GM18951 (cell line): ENCODE data around the gene PCBD1.
"Not testable (repeated sequence)": the region's sequence is repeated elsewhere in the genome, so short reads cannot be mapped to it uniquely, and the experiment has no call there.

Experiments
- POLR2A ChIP-seq: IDR thresholded peaks from 4 replicates; pipeline ENCODE4 v1.6.1; 2011; ENCODE audit warnings: mild to moderate bottlenecking; ENCODE audit not compliant: insufficient read length, insufficient read depth; ENCODE audit errors: extremely low read depth
- in situ Hi-C: fragments of 300-500 bp; cut with MboI; formaldehyde crosslinking; loops from one replicate; pipeline ENCODE4 v1.12.0; 2022; ENCODE audit warnings: low sequenced_read_pairs, mixed read lengths, inconsistent platforms; ENCODE audit not compliant: unreplicated experiment

PCBD1 gene

DNA sequence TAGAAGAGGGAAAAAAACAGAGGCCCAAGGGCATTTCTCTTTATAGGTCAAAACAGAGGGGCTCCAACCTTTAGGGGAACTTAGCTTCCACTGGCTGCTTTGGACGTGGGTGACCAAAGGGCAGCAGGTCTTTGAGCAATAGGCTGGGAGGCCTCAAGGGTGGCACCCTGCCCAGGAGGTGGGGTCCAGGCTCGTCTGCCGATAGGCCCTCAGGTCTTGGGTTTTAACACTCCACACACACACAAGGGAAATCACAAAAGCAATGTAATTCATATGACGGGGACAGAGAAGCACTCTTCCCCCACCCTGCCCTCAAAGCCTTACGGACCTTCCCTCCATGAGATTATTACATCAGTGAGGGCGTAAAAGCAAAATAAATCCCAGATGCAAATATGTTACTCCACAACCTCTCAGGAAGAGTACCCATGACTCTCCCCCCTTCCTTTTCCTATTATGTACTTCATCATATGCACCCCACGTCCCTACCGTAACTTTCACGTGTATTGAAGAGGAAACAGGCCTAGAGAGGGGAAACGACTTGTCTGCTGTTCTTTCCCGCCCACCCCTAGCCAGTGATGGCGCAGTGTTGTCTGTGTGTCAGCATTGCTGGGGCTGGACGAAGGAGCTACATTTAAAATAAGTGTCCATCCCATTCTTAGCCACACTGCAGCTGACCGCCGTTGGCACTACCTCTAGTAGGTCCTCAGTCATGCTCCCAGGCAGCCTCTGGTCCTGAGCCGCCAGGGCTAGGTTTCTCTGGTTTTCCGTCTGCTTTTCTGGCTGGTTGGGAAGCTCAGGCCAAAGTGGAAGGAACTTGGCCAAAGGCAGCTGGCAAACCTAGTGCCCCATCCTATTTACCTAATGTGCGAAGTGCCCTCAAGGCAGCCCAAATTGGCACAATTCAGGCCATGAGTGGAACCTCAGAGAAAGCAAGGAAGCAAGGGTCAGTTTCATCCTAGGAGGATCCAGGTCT is 2.1 kb downstream of the PCBD1 start:
- TF ChIP-seq POLR2A, result no peak
- in situ Hi-C loops, result no loop called here

DNA sequence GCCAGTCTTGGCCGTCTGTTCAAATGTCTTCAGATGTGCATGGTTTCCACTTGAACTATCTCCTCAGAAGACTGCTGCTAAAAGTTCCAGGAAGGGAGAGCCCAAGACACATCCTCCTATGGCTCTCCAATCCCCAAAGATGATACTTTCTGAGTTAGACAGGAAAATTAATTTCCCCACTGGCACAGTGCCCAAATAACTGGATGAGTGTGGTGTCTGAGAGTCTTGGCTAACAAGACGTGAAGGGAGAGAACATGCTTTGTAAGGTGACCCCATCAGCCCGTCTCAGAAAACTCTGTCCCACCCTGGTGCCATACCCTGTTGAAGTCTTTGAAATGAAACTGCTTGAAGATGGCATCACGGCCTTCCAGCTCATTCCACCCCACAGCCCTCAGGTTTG is 2.9 kb downstream of the PCBD1 start:
- TF ChIP-seq POLR2A, result no peak
- in situ Hi-C loops, result no loop called here

DNA sequence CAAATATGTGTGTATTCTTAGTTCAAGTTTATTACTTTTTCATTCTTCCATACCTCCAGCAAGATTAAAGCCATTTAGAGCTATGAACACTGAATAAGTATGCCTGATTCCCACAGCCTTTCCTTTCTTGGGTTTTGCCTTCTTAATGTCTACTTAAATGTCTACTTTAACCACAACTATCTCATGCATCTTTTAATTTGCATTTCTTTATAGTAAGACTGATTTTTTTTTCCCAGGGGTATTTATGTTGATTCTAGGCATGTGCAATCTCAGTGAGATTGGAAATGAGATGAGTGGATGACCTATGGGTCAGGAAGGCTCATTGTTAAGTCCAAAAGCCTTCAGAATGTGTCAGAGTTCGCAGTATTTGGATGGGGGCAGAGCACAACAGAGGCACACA is 3.6 kb downstream of the PCBD1 start:
- in situ Hi-C loops, result no loop called here
- TF ChIP-seq POLR2A, result no peak

DNA sequence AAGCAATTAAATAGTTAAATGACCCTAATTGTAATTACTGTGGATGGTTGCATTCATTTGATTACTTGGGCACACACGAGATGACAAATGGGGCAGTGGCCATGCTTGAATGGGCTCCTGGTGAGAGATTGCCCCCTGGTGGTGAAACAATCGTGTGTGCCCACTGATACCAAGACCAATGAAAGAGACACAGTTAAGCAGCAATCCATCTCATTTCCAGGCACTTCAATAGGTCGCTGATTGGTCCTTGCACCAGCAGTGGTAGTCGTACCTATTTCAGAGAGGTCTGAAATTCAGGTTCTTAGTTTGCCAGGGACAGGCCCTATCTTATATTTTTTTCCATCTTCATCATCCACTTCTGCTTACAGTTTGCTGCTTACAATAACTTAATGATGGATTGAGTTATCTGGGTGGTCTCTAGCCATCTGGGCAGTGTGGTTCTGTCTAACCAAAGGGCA is 8.3 kb downstream of the PCBD1 start:
- no peak for TF ChIP-seq POLR2A
- in situ Hi-C loops, result no loop called here

DNA sequence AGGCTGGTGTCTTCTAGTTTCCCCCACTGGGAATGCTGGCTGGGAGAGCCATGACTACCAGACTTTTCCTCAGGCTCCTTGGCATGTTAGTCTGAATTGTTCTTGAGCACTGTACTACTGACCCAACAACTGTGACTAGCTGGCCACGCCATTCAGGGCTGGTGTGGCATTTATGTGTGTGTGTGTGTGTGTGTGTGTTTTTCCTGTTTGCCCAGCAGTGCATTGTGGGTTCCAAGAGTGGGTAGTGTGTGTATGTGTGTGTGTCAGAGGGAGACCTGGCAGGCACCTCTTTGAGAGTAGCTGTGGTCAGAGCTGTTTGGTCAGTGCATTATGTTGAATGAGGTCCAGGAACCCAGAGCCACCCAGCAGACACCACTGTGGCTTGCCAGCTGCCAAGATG is 9.2 kb downstream of the PCBD1 start:
- in situ Hi-C loops, result no loop called here
- no peak for TF ChIP-seq POLR2A

DNA sequence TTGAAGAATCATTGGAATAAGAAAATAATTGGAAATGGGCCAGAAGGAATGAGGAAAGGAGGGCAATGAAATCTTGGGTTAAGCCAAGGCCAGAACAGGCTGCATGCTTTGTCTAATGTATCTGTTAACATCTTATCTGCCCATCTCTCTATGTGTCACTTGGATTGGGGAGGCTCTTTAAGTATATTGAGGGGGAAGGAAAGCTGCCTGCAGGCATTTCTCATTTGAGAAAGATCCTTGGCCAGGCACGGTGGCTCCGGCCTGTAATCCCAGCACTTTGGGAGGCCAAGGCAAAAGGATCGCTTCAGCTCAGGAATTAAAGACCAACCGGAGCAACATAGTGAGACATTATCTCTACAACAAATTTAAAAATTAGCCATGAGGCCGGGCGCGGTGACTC is 14.3 kb downstream of the PCBD1 start:
- no peak for TF ChIP-seq POLR2A
- in situ Hi-C loops, result loop anchor here (5.0 kb wide), 1 partner anchor 322 kb away; no protein-coding TSS in a partner anchor

DNA sequence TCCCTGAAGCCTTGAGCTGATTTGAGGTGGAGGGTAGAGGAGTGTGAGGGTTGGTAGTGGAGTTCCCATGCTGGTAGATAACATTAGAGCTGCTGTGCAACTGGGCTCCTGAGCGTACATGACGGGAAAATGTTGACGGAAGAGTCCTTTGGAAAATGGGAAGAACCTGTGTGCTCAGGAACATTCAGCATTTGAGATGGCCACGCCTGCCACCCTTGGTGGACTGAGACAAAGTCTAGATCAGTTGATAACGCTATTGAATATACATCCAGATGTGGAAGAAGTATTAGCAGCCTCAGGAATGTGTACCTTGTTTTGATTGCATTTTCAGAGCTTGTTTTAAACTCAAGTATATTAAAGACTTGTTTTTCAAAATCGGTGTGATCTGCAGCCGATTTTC is 16.1 kb downstream of the PCBD1 start:
- TF ChIP-seq POLR2A, result no peak
- in situ Hi-C loops, result loop anchor here (5.0 kb wide), 1 partner anchor 320 kb away; no protein-coding TSS in a partner anchor

DNA sequence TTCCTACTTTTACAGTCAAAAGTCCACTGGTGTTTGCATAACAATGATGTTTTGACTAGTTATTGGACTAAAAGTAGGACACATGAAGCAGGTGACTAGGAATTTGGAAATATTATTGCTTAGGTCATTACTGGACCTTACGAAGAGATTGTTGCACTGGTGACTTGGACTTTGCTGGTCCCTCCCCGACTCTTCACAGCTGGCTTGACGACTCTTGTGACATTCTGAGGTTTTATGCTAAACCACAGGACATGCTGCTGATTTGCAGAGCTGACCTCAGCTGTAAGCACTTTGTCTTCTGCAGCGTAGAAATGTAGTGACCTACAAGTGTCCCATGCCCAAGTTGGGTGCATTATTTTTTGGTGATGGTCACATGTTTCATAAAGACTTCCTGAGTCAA is 21.9 kb downstream of the PCBD1 start:
- in situ Hi-C loops, result no loop called here
- no peak for TF ChIP-seq POLR2A

DNA sequence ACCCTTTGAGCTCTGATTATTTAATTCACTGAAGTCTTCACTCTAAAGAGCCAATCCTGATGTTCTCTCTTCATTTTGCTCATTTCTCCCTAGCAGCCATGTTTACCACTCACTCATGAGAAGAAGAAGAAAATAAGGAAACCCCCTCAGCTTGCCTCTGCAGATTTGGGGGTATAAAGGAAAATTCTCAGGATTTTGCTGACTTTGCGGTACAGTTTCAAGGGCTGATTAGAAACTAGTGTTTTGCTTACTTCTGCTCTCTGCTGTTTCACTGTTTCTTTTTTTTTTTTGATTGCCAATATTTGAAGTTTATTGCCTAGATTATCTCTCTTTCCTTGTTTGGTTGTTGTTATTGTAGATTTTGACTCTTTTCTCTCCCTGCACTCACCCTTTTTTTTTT is 23.4 kb downstream of the PCBD1 start:
- no peak for TF ChIP-seq POLR2A
- in situ Hi-C loops, result no loop called here

DNA sequence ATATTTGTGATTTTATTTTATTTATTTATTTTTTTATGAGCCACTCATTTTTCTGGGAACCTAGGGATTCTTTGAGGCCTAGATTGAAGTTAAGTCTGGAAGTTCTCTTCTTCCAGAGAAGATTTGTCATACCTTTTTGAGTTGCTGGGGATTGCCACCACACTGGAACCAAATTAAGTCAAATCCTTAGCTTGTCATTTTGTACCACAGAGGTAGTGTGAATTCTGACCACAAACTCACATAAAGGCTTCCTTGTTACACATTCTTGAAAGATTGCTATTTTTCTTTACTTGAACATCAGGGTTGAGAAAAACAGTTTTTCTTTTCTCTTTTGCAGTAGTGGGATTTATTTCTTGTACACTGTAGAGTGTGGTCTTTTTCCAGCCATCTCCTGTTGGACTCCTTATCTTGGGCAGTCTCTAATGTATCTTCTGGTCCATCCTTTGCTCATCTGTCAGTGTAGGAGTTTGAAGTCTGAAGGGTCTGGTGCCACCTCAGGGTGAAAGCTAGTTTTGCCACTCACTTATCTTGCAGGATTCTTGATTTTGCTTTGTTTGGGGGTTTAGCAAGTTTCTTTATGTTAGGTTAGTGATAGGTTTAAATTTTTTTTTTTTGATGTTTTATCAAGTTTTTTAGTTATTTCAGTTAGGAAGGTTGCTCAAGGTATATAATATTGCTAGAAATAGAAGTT is 24.8 kb downstream of the PCBD1 start:
- no peak for TF ChIP-seq POLR2A
- in situ Hi-C loops, result no loop called here

DNA sequence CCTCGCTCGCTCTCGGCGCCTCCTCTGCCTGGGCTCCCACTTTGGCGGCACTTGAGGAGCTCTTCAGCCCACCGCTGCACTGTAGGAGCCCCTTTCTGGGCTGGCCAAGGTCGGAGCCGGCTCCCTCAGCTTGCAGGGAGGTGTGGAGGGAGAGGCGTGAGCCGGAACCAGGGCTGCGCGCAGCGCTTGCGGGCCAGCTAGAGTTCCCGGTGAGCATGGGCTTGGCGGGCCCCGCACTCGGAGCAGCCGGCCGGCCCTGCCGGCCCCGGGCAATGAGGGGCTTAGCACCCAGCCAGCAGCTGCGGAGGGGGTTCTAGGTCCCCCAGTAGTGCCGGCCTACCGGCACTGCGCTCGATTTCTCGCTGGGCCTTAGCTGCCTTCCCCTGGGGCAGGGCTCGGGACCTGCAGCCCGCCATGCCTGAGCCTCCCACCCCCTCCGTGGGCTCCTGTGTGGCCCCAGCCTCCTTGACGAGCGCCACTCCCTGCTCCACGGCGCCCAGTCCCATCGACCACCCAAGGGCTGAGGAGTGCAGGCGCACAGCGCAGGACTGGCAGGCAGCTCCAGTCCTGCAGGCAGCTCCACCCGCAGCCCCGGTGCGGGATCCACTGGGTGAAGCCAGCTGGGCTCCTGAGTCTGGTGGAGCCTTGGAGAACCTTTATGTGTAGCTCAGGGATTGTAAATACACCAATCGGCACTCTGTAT is 26.7 kb downstream of the PCBD1 start:
- in situ Hi-C loops, result not testable (repeated sequence)

DNA sequence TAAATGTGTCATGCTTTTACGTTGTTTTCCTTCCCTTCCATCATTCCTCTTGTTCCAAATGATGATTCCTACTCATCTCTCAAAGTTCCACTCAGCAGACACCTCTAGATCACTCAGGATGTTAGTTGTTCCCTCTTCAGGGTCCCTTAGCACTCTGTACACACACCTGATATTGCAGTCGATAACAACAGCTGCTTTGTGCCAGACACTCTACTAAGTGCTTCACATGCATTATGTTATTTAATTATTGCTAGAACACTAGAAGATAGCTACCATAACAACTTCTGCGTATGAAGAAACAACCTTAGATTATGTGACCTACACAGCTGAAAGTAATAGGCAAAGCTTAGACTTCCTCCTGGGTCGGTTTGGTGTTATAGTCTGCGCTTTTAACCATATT is 29.6 kb downstream of the PCBD1 start:
- no peak for TF ChIP-seq POLR2A
- in situ Hi-C loops, result no loop called here

DNA sequence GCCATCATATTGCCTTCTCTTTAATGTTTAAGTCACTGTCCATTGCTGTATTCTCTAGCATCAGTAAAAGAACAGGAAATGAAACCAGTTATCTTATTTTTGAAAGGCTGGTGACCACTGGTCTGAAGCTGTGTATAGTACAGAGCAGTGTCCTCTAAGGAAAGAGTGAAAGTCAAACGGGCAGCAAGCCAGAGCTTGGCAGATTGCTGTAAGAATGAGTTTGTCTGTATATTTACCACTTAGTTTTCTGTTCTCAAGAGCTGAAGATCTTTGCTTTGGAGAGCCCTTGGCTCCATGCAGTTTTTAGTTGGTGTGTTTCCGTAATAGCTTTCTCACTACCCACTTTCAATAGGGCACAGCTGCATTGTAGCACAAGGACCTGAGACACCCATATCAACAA is 31.9 kb downstream of the PCBD1 start:
- TF ChIP-seq POLR2A, result no peak

More for the DNA sequence above, 31.9 kb downstream of the PCBD1 start:
- in situ Hi-C loops, result no loop called here
